ENCODE data around the gene IRF2BP1.
A peak's percentile ranks its signal among the peaks of the same experiment; 100 is the strongest.
"Not testable (repeated sequence)": the region's sequence is repeated elsewhere in the genome, so short reads cannot be mapped to it uniquely, and the experiment has no call there.

The IRF2BP1 gene

DNA sequence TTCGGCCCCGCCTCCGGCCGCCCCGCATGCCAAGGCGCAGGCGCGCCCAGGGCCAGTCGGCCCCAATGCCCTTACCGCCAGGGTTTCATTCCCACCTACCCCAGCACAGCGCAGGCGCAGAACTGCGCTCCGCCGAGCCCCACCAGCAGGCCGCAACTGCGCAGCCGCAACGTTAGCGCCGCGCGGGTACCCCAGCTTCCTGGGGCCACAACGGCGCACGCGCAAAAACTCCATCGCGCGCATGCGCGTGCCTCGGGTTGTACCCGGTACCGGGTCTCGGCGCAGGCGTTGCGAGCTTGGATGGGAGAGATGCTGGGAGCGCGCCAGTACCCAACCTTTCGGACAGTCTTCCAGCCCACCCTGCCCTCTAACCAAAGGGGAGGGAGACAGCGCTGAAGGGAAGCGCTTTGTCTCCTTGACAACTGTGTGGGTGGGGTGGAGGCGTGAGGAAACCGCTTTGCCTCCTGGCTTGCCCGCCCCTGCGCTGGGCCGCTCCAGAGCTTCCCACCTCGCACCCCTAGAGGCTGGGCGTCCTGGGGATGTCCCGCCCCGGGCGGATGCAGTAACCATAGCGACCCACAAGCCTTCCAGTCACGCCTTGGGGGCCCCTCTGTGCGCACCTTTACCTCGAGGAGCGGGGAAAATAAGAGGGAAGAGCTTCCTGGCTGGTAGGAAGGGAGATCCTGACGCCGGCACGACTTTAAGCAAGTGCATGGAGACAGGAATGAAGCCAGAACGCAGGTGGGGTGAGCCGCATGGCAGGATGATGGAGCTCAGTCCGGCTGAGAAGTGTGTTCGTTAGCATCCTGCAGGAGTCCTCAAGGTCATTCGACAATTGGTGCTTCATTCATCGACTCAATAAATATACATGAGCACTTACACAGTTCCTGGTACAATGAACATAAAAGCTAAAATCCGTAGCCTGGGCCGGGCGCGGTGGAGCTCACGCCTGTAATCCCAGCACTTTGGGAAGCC is 17.0 kb upstream of the IRF2BP1 start:
- peak; percentile 99 for DNase-seq (ENCODE audit: low read depth in 2 of 2)

- no peak for DNase-seq (ENCODE audit: low read depth in 2 of 2)
Measured at GRCh38 chr19:45901912-45902650, 16.1 kb upstream of the IRF2BP1 start, which contains the start of gene MYPOP. Gene MYPOP, minus strand, starts transcription at chr19:45902613. Its CDS starts 840 bp downstream, at chr19:45901773.

DNA sequence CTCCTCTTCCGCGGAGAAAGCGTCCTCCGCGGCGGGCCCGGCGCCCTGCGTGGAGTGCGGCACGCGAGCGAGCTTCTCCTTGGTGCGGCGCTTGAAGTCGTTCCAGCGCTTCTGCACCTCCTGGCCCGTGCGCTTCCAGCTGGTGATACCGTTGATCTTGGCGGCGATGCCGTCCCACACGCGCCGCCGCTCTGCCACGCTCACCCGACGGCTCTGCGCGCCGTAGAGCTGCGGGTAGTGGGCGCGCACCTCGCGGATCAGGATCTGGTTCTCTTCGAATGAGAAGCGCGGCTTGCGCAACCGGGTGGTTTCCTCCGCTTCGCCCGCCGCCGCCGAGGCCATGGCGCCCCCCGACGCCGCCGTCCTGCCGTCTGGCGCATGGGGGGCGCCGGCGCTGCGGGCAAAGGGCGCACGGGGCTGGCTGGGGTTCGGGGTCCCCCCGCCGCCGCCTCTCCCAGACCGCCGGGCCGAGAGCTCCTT is 15.5 kb upstream of the IRF2BP1 start:
- DNase-seq (ENCODE audit: low read depth in 2 of 2): peak in 1 of 2 experiments; percentile 21

- no peak for DNase-seq (ENCODE audit: low read depth in 2 of 2)
Measured at GRCh38 chr19:45900738-45901431, 14.9 kb upstream of the IRF2BP1 start.

DNA sequence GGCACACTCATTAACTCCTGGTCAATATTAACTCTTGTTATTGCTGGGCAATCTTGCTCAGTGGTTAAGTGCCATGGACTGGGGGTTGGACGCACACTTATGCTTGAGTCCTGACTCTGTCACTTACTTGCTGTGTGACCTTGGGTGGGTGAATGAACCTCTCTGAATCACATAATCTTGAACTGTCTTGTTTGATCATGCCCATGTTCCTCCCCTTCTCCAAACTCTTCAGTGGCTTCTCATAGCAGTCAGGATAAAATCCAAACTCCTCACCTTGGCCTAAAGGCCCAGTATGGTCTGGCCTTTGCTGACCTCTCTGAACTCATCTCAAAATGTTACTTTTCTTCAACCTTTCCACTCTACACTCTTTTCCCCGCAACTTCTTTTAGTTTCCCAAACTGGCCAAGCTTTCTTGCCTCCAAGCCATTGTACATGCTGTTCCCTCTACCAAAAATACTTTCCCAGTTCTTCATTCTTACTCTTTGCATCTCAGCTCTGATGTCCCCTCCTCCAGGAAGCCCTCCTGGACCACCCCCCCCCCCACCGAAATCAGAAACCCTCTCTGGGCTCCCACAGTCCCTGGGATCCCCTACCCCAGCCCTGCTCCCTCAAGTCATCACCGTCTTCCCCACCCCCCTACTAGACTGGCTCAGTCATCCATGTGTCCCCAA is 14.1 kb upstream of the IRF2BP1 start:
- no peak for DNase-seq (ENCODE audit: low read depth in 2 of 2)

DNA sequence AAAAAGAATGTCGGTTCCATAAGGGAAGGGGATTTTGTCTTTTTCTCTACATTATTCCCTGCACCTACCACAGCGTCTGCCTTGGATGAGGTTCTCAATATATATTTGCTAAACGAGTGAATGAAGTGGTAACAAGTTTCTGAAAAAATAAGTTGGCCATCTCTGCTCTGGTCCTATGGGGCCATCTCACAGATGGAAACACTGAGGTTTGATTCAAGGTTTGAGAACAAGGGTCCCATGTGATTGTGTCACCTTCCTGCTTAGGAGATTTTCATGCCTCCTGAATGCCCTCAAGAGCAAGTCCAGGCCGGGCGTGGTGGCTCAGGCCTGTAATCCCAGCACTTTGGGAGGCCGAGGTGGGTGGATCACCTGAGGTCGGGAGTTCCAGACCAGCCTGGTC is 13.3 kb upstream of the IRF2BP1 start:
- DNase-seq (ENCODE audit: low read depth in 2 of 2): no peak

GRCh38 chr19:45897261-45897812 is 11.4 kb upstream of the IRF2BP1 start:
- DNase-seq (ENCODE audit: low read depth in 2 of 2): no peak

DNA sequence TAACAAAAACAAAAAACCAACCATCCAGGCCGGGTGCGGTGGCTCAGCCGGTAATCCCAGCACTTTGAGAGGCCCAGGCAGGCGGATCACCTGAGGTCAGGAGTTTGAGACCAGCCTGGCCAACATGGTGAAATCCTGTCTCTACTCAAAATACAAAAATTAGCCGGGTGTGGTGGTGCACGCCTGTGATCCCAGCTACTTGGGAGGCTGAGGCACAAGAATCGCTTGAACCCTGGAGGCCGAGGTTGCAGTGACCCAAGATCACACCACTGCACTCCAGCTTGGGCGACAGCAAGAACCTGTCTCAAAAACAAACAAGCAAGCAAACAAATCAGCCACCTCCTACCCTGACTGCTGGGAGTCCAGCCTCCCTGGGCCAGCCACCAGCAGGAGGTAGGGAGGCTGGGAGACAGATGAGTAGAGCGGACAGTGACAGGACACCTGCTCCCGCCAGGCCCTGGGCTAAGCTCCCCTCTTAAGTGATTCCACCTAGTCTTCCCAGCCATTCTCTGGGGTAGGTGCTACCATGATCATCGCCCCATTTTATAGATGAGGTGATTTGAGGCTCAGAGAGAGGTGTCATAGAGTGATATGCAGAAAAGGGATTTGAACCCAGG is 10.2 kb upstream of the IRF2BP1 start:
- DNase-seq (ENCODE audit: low read depth in 2 of 2): not testable (repeated sequence)

DNA sequence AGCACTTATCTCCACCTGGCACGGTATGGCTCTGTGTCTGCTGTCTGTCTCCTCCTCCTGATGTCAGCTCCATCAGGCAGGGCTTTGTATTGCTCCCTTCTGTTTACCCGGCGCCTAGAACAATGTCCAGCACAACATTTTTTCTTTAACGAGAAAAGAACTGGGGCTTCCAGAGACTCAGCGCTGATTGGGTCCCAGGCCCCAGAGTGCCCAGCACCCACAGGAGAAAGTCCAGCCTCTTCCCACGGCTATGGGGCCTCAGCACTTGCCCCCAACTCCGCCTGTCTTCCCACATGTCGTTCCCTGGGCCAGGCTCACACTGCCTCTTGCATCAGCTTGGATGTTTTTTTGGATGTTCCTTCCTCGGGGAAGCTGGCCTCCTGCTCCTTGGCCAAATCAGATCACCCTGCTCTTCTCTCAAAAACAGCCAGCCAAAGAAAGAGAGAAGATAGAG is 9.6 kb upstream of the IRF2BP1 start:
- no peak for DNase-seq (ENCODE audit: low read depth in 2 of 2)

DNA sequence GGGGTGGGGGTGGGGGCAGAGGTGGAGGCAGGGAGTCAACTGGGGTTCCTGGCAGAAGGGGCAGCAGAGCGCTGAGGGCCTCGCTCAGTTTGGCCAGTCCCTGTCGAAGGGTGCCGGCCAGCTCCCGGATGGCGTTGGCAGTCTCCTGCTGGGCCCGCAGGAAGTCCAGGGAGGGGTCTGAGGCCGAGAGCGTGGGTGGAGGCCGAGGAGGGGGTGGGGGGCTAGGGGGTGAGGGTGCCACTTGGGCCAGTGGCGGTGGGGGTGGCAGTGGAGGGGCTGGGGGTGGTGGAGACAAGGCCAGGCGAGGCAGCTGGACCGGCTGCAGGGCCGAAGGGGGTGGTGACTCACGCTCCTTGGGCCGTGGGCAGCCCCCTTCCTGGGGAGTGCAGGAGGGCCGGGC is 4.9 kb upstream of the IRF2BP1 start:
- no peak for DNase-seq (ENCODE audit: low read depth in 2 of 2)

DNA sequence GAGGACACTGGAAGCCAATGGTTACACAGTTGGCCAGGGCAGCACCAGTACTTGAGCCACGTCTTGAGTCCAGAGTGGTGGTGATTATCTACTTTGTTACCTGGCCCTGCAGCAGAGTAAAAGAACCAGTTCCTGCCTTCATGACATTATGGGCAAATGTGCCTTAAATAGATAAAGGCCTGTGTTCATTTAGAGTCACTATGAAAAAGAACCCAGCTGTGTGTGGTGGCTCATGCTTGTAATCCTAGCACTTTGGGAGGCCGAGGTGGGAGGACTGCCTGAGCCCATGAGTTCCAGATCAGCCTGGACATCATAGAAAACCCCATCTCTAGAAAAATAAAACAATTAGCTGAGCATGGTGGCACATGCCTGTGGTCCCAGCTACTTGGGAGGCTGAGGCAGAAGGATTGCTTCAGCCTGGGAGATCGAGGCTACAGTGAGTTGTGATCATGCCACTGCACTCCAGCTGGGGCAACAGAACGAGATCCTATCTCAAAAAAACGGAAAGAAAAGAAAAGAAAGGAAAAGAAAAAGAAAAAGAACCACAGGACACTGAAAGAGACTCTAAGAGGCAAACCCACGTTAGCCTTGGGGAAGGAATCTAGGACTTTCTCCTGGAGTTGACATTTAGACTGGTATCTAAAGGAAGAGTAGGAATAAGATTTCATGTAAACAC is 3.4 kb upstream of the IRF2BP1 start:
- DNase-seq (ENCODE audit: low read depth in 2 of 2): no peak

DNA sequence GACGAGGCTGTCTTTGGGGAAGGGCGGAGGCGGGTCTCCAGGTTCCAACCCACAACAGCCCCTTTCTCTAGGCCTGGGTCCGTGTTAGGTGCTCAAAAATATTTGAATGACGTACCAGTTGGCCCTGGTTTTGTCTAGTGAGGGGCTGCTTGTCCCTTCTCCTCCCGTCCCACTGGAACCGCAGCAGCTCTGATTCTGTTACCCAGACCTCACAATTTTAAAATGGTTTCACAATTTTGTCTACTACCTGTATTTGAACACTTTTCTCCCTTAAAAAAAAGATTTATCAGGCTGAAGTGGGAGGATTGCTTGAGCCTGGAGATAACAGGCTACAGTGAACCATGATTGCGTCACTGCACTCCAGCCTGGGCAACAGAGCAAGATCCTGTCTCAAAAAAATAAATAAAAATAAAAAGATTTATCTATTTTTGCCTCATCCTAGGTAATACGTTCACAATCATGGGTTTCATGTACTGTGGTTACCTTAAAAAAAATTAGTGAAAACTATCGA is 1.3 kb upstream of the IRF2BP1 start:
- DNase-seq (ENCODE audit: low read depth in 2 of 2): no peak

DNA sequence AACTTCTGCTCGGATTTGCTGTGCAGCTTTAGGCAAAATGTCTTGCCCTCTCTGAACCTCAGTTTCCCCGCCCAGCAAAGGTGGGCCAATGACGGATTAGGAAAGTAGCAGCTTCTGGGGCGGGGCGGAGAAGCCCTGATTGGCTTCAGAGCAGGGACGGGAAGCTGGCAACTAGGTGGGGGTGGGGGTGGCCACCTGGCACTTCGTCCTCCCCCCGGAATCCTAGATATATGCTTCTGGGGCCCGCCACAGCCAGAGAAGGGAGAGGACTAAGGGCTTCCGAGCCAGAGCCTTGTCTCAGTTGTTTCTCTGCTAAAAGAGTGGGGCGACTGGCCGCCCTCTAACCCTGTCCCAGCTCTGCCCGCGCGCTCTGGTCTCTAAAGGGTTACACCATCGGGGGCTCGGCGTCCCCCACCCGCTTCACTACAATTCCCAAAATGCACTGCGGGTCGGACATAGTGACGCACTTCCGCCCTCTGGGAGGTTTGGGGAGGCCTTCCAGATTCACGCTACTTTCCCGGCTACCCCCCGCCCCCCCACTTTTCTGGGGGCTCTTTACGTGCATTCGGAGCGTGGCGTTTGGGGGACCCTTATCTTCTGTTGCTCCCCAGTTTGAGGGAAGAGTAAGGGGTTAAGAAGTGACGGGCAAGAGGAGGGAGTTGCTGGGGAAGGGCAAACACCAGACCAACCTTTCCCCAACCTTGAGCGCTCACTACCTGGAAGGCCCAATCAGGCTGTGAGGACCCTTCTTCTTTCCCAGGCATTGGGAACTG is 672 bp upstream of the IRF2BP1 start:
- DNase-seq (ENCODE audit: low read depth in 2 of 2): peak; percentile 78 to 86

DNA sequence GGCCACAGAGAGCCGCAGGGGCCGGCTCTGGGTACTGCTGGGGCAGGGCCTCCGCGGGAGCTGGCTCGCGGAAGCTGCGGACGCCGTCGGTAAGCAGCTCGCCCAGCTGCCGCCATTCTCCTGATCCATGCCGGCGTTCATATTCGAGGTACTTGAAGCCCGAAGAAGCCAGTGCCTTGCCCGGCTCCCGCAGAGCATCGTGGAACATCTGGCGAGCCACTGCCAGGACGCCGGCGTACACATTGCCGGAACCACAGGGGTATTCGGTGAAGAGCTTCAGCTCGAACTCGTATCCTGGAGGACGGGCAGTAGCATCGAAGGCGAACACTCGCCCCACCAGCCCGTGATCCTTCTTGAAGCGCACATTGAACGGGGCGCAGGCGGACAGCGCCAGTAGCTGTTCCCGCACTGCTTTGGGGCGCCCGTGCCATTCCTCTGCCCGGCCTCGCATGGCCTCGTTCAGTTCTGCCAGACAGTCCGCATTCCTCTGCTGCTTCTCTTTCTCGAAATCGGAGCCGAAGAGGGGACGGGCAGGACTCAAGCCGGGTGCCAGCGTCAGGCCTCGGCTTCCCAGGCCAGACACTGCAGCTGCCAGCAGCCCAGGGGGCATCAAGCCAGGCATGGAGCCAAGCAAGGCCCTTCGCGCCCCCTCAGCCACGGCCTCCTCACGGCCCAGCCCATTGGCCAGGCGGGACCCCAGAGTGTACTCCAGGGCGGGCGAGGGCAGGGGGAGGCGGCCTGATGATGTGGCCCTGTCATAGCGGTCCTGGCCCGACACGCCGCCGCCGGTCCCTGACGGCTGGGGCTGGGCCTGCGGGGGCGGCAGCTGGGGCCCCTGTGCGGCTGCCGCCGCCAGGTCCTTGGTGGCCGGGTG is 1.0 kb downstream of the IRF2BP1 start:
- DNase-seq (ENCODE audit: low read depth in 2 of 2): no peak

DNA sequence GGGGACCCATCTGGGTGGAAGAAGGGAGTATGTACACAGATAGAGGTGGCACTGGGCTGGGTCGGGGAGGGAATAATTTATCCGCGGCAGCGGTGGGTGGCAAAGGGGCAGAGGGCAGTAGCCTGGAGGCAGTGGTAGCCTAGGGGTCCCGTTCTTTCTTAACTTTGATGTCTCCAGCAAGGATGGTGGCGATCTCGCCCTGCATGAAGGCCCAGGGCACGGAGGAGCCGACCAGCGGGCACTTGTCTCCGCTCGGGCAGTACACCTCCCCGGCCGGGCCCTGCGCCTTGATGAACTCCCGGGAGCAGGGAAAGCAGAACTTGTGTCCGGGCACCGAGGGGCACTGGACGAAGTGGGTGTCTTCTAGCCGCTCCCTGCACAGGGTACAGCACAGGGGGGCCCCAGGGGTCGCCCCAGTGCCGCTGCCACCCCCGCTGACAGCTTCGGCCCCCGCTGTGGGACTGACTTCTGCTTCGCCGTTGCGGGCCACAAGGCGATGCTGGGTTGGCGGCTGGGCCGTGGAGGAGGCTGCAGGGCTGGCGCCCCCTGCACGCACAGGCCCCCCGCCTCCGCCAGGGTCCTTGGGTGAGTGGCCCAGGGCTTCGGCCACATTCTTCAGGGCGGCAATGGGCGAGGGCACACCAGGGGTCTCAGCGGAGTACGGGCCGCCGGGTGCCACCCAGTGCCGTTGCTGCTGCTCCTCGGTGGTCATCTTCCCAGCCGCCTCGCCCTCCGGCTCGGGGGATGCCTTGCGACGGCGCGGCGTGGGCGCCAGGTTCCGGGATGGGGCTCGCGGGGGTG is 1.9 kb downstream of the IRF2BP1 start:
- no peak for DNase-seq (ENCODE audit: low read depth in 2 of 2)

DNA sequence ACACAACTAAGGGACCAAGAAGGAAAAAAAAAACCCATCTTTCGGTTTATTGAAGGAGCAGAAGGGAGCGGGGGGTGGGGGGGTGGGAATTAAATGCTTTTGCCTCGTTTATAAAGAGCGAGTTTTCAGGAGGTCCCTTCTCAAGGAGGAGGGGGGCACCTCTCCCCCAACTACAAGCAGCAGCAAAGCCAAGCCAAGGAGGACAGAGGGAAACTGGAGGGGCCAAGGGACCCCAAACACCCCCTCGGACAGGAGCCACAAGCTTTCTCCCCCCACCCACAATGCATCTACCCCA is 2.4 kb downstream of the IRF2BP1 start:
- DNase-seq (ENCODE audit: low read depth in 2 of 2): no peak
